Right ventricle myocardium inferior (tissue), 1 donor: ENCODE data around the gene PRXL2B. TPM values are rescaled to one million over a fixed set of nuclear protein-coding genes. Genes with fewer than 3 reads are reported as not detected.

ENCODE experiments used
- ATAC-seq: fragments of 200-7000 bp; cut with Tn5 transposase; one replicate; pipeline ENCODE4 v1.9.1; 2020; ENCODE audit warnings: mild to moderate bottlenecking, moderate library complexity
- DNase-seq: peaks from one replicate; pipeline ENCODE4 v3.0.0; 2021; ENCODE audit errors: missing footprints
- intact Hi-C: fragments of 100-400 bp; cut with DNase I; formaldehyde crosslinking; loops from one replicate; pipeline ENCODE4 v1.11.0; 2022
- total RNA-seq: library from RNA; stranded (reverse); fragmentation: NEBNext Ultra II Directional; extraction: Animal tissue kit (Norgen Biotek cat#: 25700); gene quantifications from one replicate; pipeline ENCODE4 v1.2.1, GENCODE V29; 2021
- donor health status: DM: no; HTN: yes; CAD: no; lungs with severe emphysema.

Gene PRXL2B
- total RNA-seq, 1 donor from 2014 or later, result 12.2 TPM

- ATAC-seq (no peak), DNase-seq (no peak)
- intact Hi-C loops, result no loop called here
These were observed 52.6 kb downstream of the PRXL2B start for GRCh38 chr1:2639203-2639602.

DNA sequence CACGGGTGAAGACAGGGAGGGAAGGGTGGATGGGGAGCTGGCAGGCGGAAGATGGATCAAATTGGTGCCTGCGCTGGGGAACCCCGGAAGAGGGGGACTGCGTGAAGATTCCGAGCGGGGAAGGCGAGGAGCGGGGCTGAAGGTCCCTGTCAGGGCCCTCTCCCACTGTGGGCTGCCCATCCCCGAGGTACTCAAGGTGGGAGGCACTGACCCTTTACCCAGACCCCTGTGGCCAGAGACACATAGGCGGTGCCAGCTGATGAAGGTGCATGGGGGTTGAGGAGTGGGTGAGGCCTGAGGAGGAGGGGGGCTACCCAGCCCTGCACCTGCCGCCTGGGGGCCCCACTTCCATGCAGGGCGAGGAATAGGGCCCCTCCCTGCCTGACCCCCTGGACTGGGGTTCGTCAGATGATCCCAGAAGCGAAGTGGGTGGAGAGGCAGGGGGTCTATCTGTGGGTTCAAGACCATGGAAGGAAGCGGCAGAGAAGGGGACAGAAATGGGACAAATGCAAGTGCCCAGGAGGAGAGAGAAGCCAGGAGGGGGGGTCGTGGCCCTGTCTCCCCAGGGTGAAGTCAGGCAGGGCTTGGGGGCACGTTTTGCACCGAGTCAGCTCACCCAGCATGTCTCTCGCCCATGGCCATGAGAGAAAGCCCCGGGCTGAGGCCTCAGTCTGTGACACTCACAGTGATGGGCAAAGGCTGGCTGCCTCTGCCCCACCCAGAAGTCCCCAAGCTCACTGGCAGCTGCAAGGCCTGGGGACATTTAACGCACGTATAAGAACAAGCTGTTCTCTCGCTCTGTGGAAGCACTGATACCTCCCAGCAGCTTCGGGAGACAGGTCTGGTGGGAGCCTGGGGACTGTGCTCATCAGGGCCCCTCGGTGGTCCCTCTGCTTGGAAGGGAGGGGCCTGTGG, 53.3 kb downstream of the PRXL2B start:
- intact Hi-C loops, result loop anchor here (10.0 kb wide), 2 partner anchors 115 to 225 kb away; partner anchors contain the start of genes PANK4 and PEX10
- DNase-seq (no peak), ATAC-seq (no peak)

GRCh38 chr1:2640626-2641025, 54.0 kb downstream of the PRXL2B start:
- no peak for DNase-seq
- ATAC-seq, result no peak
- intact Hi-C loops, result loop anchor here (10.0 kb wide), 2 partner anchors 116 to 226 kb away; partner anchors contain the start of genes PANK4 and PEX10

Other genes with a start within 250 kb of the PRXL2B start
- 4.9 TPM for gene MORN1, start 195.2 kb upstream of the PRXL2B start, total RNA-seq
- gene RER1, start 194.9 kb upstream of the PRXL2B start, total RNA-seq, result 85.8 TPM
- gene PEX10, start 174.2 kb upstream of the PRXL2B start, total RNA-seq, result 14.5 TPM
- 0.46 TPM for gene PLCH2, start 110.5 kb upstream of the PRXL2B start, total RNA-seq
- gene PANK4, start 60.2 kb upstream of the PRXL2B start, total RNA-seq, result 46.4 TPM
- 1.3 TPM for gene HES5, start 56.5 kb upstream of the PRXL2B start, total RNA-seq
- gene TNFRSF14, start 30.4 kb upstream of the PRXL2B start, total RNA-seq, result 15.7 TPM
- gene MMEL1, start 46.2 kb downstream of the PRXL2B start, total RNA-seq, result 0.35 TPM
- 0.70 TPM for gene TTC34, start 214.9 kb downstream of the PRXL2B start, total RNA-seq